ENCODE results near the gene GRM1. TPM values are rescaled to one million over a fixed set of nuclear protein-coding genes. Genes with fewer than 3 reads are reported as not detected.

Gene GRM1
- total RNA-seq, 2 experiments from 2014 or later, result not detected

DNA sequence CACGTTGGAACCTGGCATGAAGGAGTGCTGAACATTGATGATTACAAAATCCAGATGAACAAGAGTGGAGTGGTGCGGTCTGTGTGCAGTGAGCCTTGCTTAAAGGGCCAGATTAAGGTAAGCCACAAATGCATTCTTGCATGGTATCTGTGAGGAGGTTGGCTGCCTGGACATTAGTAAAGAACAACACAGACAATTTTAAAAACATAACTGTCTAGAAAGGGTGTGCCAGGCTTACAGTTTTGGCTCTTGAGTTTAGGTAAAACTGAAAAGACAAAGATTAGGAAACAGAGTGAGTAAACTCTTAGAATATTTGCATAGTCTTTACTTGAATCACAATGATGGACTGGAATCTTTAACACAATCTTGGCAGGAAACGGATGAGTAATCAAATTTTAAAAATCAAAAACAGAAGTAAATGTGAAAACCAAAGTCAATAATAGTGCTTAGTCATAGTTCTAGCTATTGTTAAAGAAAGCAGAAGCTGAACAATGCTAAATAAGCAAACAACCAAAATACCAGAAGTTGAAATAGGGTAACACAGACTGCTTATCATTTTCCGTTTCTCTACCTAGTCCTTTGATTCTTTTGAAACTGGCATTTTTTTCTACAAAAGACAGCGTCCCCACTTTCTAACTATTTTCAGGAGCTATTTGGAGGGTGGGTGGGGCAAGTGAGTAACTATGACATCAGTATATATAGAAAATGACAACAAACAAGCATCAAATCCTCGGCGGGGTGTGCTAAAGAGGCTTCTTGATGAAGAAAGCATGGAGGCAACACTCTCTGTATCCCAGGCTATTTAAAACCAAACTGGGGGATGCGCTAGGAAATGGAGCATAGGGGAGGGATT lies 328.9 kb downstream of the GRM1 start:
- H3K27ac Mint-ChIP-seq, result no peak overlapping the region
- DNase-seq, result no peak
- intact Hi-C loops (cut with micrococcal nuclease), result loop anchor here (5.0 to 10.0 kb wide), 2 partner anchors 494 to 543 kb away; partner anchors contain the start of gene FBXO30

GRCh38 chr6:146358431-146359046 lies 329.7 kb downstream of the GRM1 start:
- no peaks in the 10 kb centered on the region for H3K36me3 Mint-ChIP-seq
- POLR2A ChIA-PET, result interaction anchor here (0.5 kb wide), 1 partner anchor 356 kb away, joined by 3 read pairs; no protein-coding TSS in a partner anchor
- H3K27ac Mint-ChIP-seq, result no peak overlapping the region
- peaks cover 4% of the 10 kb centered on the region for H3K4me1 Mint-ChIP-seq (ENCODE audit: low read depth)
- no peak for DNase-seq
- intact Hi-C loops (cut with micrococcal nuclease), result loop anchor here (5.0 to 10.0 kb wide), 2 partner anchors 494 to 544 kb away; partner anchors contain the start of gene FBXO30
- H3K9me3 Mint-ChIP-seq, result no peaks in the 10 kb centered on the region
- no peak overlapping the region for H3K4me3 Mint-ChIP-seq
- H3K27me3 Mint-ChIP-seq, result peaks cover 7% of the 10 kb centered on the region
- CTCF ChIA-PET, result interaction anchor here (1.0 kb wide), 1 partner anchor 10 kb away, joined by 3 read pairs; no protein-coding TSS in a partner anchor

More for the DNA sequence above, 328.9 kb downstream of the GRM1 start:
- CTCF ChIA-PET, result interaction anchor here (1.0 kb wide), 1 partner anchor 9 kb away, joined by 3 read pairs; no protein-coding TSS in a partner anchor
- Mint-ChIP-seq H3K4me3 (no peak overlapping the region), H3K9me3 (no peaks in the 10 kb centered on the region), H3K27me3 (peaks cover 7% of the 10 kb centered on the region), H3K4me1 (ENCODE audit: low read depth) (peaks cover 4% of the 10 kb centered on the region), H3K36me3 (no peaks in the 10 kb centered on the region)
- POLR2A ChIA-PET, result interaction anchor here (0.5 kb wide), 1 partner anchor 355 kb away, joined by 3 read pairs; no protein-coding TSS in a partner anchor

- intact Hi-C loops (cut with micrococcal nuclease), result loop anchor here (5.0 to 10.0 kb wide), 2 partner anchors 493 to 544 kb away; partner anchors contain the start of gene FBXO30
- Mint-ChIP-seq H3K9me3 (no peaks in the 10 kb centered on the region), H3K4me3 (no peak overlapping the region), H3K27ac (no peak overlapping the region), H3K4me1 (ENCODE audit: low read depth) (peaks cover 4% of the 10 kb centered on the region), H3K27me3 (peaks cover 6% of the 10 kb centered on the region), H3K36me3 (no peaks in the 10 kb centered on the region)
- POLR2A ChIA-PET, result no interaction called here
- no peak for DNase-seq
- CTCF ChIA-PET, result no interaction called here
Observed at GRCh38 chr6:146359131-146359530, 330.3 kb downstream of the GRM1 start.

GRCh38 chr6:146361128-146361924 lies 332.5 kb downstream of the GRM1 start:
- peaks cover 4% of the 10 kb centered on the region for H3K4me1 Mint-ChIP-seq (ENCODE audit: low read depth)
- intact Hi-C loops (cut with micrococcal nuclease), result no loop called here
- H3K36me3 Mint-ChIP-seq, result no peaks in the 10 kb centered on the region
- ChIA-PET POLR2A (no interaction called here), CTCF (no interaction called here)
- no peaks in the 10 kb centered on the region for H3K9me3 Mint-ChIP-seq
- no peak for DNase-seq
- H3K27me3 Mint-ChIP-seq, result peaks cover 2% of the 10 kb centered on the region
- H3K4me3 Mint-ChIP-seq, result no peak overlapping the region
- no peak overlapping the region for H3K27ac Mint-ChIP-seq

DNA sequence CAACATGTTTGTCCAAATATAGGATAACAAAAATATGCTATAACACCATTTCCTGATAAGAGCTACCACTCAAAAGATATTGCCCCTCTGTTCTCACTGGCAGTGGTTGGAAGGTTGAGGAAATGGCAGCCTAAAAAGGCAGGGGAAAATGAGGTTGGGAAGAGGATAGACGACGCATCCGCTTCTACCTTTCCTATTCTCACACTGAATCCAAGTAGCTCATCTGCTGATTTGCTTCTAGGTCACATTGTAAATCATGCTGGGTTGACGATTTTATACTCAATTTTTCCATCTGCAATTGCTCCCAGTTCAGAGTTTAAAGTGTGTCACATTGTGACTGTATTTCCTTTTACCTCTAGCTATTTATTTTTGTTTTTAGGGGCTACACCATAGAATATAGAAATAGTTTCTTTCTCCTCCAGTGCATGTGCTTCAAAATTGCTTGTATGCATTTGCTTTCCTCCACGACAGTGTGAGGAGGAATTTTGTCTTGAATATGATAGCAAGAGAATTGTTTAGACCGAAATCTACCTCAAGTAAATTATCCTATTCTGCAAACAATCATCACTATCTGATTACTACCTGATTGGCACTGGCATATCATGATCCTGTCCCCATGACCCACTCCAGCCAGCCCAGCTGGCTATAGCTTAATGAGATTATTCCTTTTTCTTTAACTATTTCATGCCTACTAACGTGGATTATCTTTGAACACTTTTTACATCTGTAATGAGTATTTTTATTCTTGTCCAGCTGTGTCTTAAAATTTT lies 335.2 kb downstream of the GRM1 start:
- ChIA-PET POLR2A (no interaction called here), CTCF (no interaction called here)
- Mint-ChIP-seq H3K9me3 (no peaks in the 10 kb centered on the region), H3K27ac (no peak overlapping the region), H3K4me1 (ENCODE audit: low read depth) (no peaks in the 10 kb centered on the region), H3K27me3 (no peaks in the 10 kb centered on the region), H3K36me3 (no peaks in the 10 kb centered on the region), H3K4me3 (no peak overlapping the region)
- intact Hi-C loops (cut with micrococcal nuclease), result no loop called here
- DNase-seq, result no peak

- no peaks in the 10 kb centered on the region for H3K9me3 Mint-ChIP-seq
- intact Hi-C loops (cut with micrococcal nuclease), result no loop called here
- H3K27ac Mint-ChIP-seq, result no peak overlapping the region
- ChIA-PET CTCF (no interaction called here), POLR2A (no interaction called here)
- DNase-seq, result no peak
- no peaks in the 10 kb centered on the region for H3K27me3 Mint-ChIP-seq
- no peaks in the 10 kb centered on the region for H3K4me1 Mint-ChIP-seq (ENCODE audit: low read depth)
- H3K4me3 Mint-ChIP-seq, result no peak overlapping the region
- no peaks in the 10 kb centered on the region for H3K36me3 Mint-ChIP-seq
Observed at GRCh38 chr6:146364816-146365594, 336.1 kb downstream of the GRM1 start.

GRCh38 chr6:146367061-146367460 lies 338.2 kb downstream of the GRM1 start:
- no peak for DNase-seq
- H3K9me3 Mint-ChIP-seq, result peaks cover 7% of the 10 kb centered on the region
- H3K4me3 Mint-ChIP-seq, result no peak overlapping the region
- ChIA-PET CTCF (no interaction called here), POLR2A (no interaction called here)
- H3K27me3 Mint-ChIP-seq, result no peaks in the 10 kb centered on the region
- no peaks in the 10 kb centered on the region for H3K36me3 Mint-ChIP-seq
- intact Hi-C loops (cut with micrococcal nuclease), result no loop called here
- no peaks in the 10 kb centered on the region for H3K4me1 Mint-ChIP-seq (ENCODE audit: low read depth)
- H3K27ac Mint-ChIP-seq, result no peak overlapping the region

- no peak for DNase-seq
- Mint-ChIP-seq H3K27ac (no peak overlapping the region), H3K27me3 (no peaks in the 10 kb centered on the region), H3K4me3 (no peak overlapping the region), H3K9me3 (peaks cover 10% of the 10 kb centered on the region), H3K36me3 (no peaks in the 10 kb centered on the region), H3K4me1 (ENCODE audit: low read depth) (no peaks in the 10 kb centered on the region)
- intact Hi-C loops (cut with micrococcal nuclease), result no loop called here
- ChIA-PET POLR2A (no interaction called here), CTCF (no interaction called here)
Observed at GRCh38 chr6:146369866-146370265, 341.0 kb downstream of the GRM1 start.

- Mint-ChIP-seq H3K27ac (no peak overlapping the region), H3K9me3 (no peaks in the 10 kb centered on the region), H3K4me1 (ENCODE audit: low read depth) (no peaks in the 10 kb centered on the region), H3K27me3 (no peaks in the 10 kb centered on the region), H3K36me3 (no peaks in the 10 kb centered on the region), H3K4me3 (no peak overlapping the region)
- intact Hi-C loops (cut with micrococcal nuclease), result no loop called here
- DNase-seq, result no peak
- POLR2A ChIA-PET, result no interaction called here
- CTCF ChIA-PET, result no interaction called here
Observed at GRCh38 chr6:146381486-146381885, 352.6 kb downstream of the GRM1 start.

- ChIA-PET CTCF (no interaction called here), POLR2A (no interaction called here)
- no peak for DNase-seq
- no peaks in the 10 kb centered on the region for H3K36me3 Mint-ChIP-seq
- intact Hi-C loops (cut with micrococcal nuclease), result no loop called here
- H3K4me1 Mint-ChIP-seq (ENCODE audit: low read depth), result no peaks in the 10 kb centered on the region
- no peak overlapping the region for H3K4me3 Mint-ChIP-seq
- H3K9me3 Mint-ChIP-seq, result no peaks in the 10 kb centered on the region
- no peaks in the 10 kb centered on the region for H3K27me3 Mint-ChIP-seq
- no peak overlapping the region for H3K27ac Mint-ChIP-seq
Observed at GRCh38 chr6:146388736-146389364, 360.0 kb downstream of the GRM1 start.

GRCh38 chr6:146389740-146390139 lies 360.9 kb downstream of the GRM1 start:
- ChIA-PET CTCF (no interaction called here), POLR2A (no interaction called here)
- H3K4me1 Mint-ChIP-seq (ENCODE audit: low read depth), result no peaks in the 10 kb centered on the region
- H3K27me3 Mint-ChIP-seq, result no peaks in the 10 kb centered on the region
- H3K36me3 Mint-ChIP-seq, result no peaks in the 10 kb centered on the region
- H3K27ac Mint-ChIP-seq, result no peak overlapping the region
- no peak for DNase-seq
- H3K4me3 Mint-ChIP-seq, result no peak overlapping the region
- H3K9me3 Mint-ChIP-seq, result no peaks in the 10 kb centered on the region
- intact Hi-C loops (cut with micrococcal nuclease), result no loop called here
